ENCODE measurements around the gene TREM2. TPM values are rescaled to one million over a fixed set of nuclear protein-coding genes. Genes with fewer than 3 reads are reported as not detected.

The TREM2 gene
- total and polyA plus RNA-seq, 2 of the 13 experiments (the other 11 are each of a cell fraction or from before 2014, with no cell fraction given), result 0.11 TPM; not detected in 1

DNA sequence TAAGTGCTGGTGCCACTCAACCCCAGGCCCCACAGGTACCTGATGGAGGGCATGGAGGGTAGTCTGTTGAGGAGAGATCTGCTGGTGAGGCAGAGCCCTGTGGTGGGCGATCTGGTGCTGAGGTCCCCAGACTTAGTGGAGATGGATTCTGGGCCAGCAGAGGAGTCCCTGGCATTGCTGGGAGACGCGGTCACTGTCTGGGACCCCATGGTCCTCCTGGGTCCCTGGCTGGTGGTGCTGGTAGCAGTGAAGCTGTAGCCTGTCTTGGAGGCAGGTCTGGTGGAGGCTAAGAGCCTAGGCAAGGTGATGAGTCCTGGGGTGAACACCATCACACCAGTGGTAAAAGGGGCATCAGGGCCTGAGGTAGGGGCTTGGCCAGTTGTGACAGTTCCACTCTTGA, 31.5 kb upstream of the TREM2 start:
- intact Hi-C loops (cut with micrococcal nuclease; ENCODE audit: unreplicated experiment), result no loop called here
- Histone ChIP-seq H3K4me3 (replicated peaks in 1 of 3; ENCODE audit: insufficient read depth in 1 of 3, low read depth in 2 of 3, low read length in 3 of 3) (no peak overlapping the region), H3K79me2 (ENCODE audit: insufficient read depth, low read length) (no peaks in the 10 kb centered on the region), H3K9me3 (ENCODE audit: low read length) (peaks cover 12% of the 10 kb centered on the region), H3K36me3 (replicated peaks in 1 of 2; ENCODE audit: control insufficient read depth in 1 of 2, insufficient read depth in 2 of 2, low read length in 2 of 2) (no peaks in the 10 kb centered on the region), H3K4me1 (ENCODE audit: insufficient read depth, low read length) (no peaks in the 10 kb centered on the region), H3K4me2 (ENCODE audit: low read depth, low read length) (no peak overlapping the region), H3K27me3 (ENCODE audit: control insufficient read depth in 1 of 2, insufficient read depth in 2 of 2, low read length in 2 of 2) (peaks cover 2 to 19% of the 10 kb centered on the region in 2 experiments; a peak in 4 of 5 replicates), H4K20me1 (ENCODE audit: insufficient read depth, low read length) (no peaks in the 10 kb centered on the region), H3K27ac (ENCODE audit: extremely low read length, insufficient read depth, low read length) (no peak overlapping the region), H3K9ac (ENCODE audit: insufficient read depth, low read depth, low read length) (no peak overlapping the region), H2AFZ (ENCODE audit: low read length) (no peak overlapping the region)
- FAIRE-seq (no peak), DNase-seq (ENCODE audit: low spot score) (no peak), ATAC-seq (no peak)
- TF ChIP-seq NFYC (CRISPR knock-in tag; IDR thresholded peaks at IDR 0.05) (no peak), REPIN1 (CRISPR knock-in tag; IDR thresholded peaks at IDR 0.05; ENCODE audit: borderline replicate concordance, low read depth) (no peak), TBL1XR1 (IDR thresholded peaks at IDR 0.05; ENCODE audit: borderline replicate concordance, low read length, partially characterized antibody) (no peak), HMG20A (CRISPR knock-in tag; IDR thresholded peaks at IDR 0.05; ENCODE audit: borderline replicate concordance) (no peak), ZNF639 (CRISPR knock-in tag; conservative IDR thresholded peaks at IDR 0.05) (no peak), NFYB (CRISPR knock-in tag; IDR thresholded peaks at IDR 0.05) (no peak)
- TF ChIP-seq, protein P1, sequence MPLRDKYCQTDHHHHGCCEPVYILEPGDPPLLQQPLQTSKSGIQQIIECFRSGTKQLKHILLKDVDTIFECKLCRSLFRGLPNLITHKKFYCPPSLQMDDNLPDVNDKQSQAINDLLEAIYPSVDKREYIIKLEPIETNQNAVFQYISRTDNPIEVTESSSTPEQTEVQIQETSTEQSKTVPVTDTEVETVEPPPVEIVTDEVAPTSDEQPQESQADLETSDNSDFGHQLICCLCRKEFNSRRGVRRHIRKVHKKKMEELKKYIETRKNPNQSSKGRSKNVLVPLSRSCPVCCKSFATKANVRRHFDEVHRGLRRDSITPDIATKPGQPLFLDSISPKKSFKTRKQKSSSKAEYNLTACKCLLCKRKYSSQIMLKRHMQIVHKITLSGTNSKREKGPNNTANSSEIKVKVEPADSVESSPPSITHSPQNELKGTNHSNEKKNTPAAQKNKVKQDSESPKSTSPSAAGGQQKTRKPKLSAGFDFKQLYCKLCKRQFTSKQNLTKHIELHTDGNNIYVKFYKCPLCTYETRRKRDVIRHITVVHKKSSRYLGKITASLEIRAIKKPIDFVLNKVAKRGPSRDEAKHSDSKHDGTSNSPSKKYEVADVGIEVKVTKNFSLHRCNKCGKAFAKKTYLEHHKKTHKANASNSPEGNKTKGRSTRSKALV (CRISPR knock-in tag; IDR thresholded peaks at IDR 0.05), result no peak
- POLR2A ChIA-PET, result no interaction called here
- in situ Hi-C loops (cut with HindIII; ENCODE audit: extremely low pct_ligation_motif_present, low pct_unique_long_range_greater_than_20kb), result no loop called here
- CTCF ChIA-PET (ENCODE audit: low intra/inter-chr PET ratio, low total read pairs), result no interaction called here
- no TSS peak for BruUV-seq (replicated peaks)
- 0% methylated on average over 3 of the region's 3 CpGs for WGBS (ENCODE audit: low lambda C conversion rate)
